ENCODE results near the gene DIS3L.

GRCh38 chr15:66292571-66293418, 573 bp upstream of the DIS3L start:
- TF ChIP-seq POLR2AphosphoS5 (IDR thresholded peaks at IDR 0.05) (no peak), CTCF (IDR thresholded peaks at IDR 0.05) (no peak)
